PC-9 (cell line): Measurements from ENCODE around the gene EZH2. TPM values are rescaled to one million over a fixed set of nuclear protein-coding genes. Genes with fewer than 3 reads are reported as not detected.
A peak's percentile ranks its signal among the peaks of the same experiment; 100 is the strongest.

ENCODE experiments used
- Bru-seq: library from RNA; stranded (reverse); fragments of 400-500 nt; gene quantifications from one replicate; lab custom pipeline; 2021; lab: Mats Ljungman, UMichigan
- BruChase-seq, 2 experiments: library from RNA; stranded (reverse); fragments of 400-500 nt; gene quantifications; one replicate each; lab custom pipeline; 2021; lab: Mats Ljungman, UMichigan
- BruUV-seq: library from RNA; stranded (reverse); fragments of 400-500 nt; replicated peaks from 2 replicates; lab custom pipeline; 2021; lab: Mats Ljungman, UMichigan
- CTCF ChIA-PET: fragments of 300-600 bp; sonication (Branson Sonifier 250); formaldehyde crosslinking; loops from one replicate; lab custom pipeline; 2022; ENCODE audit warnings: antibody characterized with exemption; lab: Charles Lee
- POLR2A ChIA-PET: fragments of 300-600 bp; sonication (Branson Sonifier 250); formaldehyde crosslinking; loops from one replicate; lab custom pipeline; 2022; ENCODE audit warnings: antibody characterized with exemption; ENCODE audit not compliant: unreplicated experiment; lab: Charles Lee
- DNase-seq, 2 experiments: peaks; one replicate each; pipeline versions ENCODE4 v3.0.0 to v3.0.0-alpha.2; 2015 to 2022; ENCODE audit warnings: mixed read lengths in 1 of 2
- H2AFZ ChIP-seq: fragments of 200-600 bp; sonication (generic); 2 replicates; pipeline ENCODE4 v1.8.1; 2017; ENCODE audit warnings: antibody characterized with exemption
- H3F3A ChIP-seq: fragments of 200-600 bp; sonication (generic); 2 replicates; pipeline ENCODE4 v1.8.1; 2017; ENCODE audit warnings: antibody characterized with exemption, mild to moderate bottlenecking, low read depth; ENCODE audit not compliant: insufficient read depth
- H3K27ac ChIP-seq: fragments of 200-600 bp; sonication (generic); 2 replicates; pipeline ENCODE4 v1.6.1; 2016; ENCODE audit warnings: mixed run types
- H3K27me3 ChIP-seq: fragments of 200-600 bp; sonication (generic); 2 replicates; pipeline ENCODE4 v1.6.1; 2016; ENCODE audit warnings: low read depth, mixed run types; ENCODE audit not compliant: insufficient read depth
- H3K36me3 ChIP-seq: fragments of 200-600 bp; sonication (generic); 2 replicates; pipeline ENCODE4 v1.6.1; 2016; ENCODE audit warnings: low read depth, mixed run types
- H3K4me1 ChIP-seq: fragments of 200-600 bp; sonication (generic); replicated peaks from 2 replicates; pipeline ENCODE4 v1.6.1; 2016; ENCODE audit warnings: mixed run types; ENCODE audit not compliant: insufficient read depth
- H3K4me2 ChIP-seq: fragments of 200-600 bp; sonication (generic); 2 replicates; pipeline ENCODE4 v1.6.1; 2017; ENCODE audit warnings: mixed run types
- H3K4me3 ChIP-seq: fragments of 200-600 bp; sonication (generic); 2 replicates; pipeline ENCODE4 v1.6.1; 2016; ENCODE audit warnings: mixed run types
- H3K79me2 ChIP-seq: fragments of 200-600 bp; sonication (generic); 2 replicates; pipeline ENCODE4 v1.6.1; 2017; ENCODE audit warnings: low read depth, mixed run types
- H3K9me2 ChIP-seq: fragments of 200-600 bp; sonication (generic); 2 replicates; pipeline ENCODE4 v1.8.1; 2017; ENCODE audit warnings: mild to moderate bottlenecking; ENCODE audit not compliant: insufficient read depth
- H3K9me3 ChIP-seq: fragments of 200-600 bp; sonication (generic); 2 replicates; pipeline ENCODE4 v1.8.1; 2016; ENCODE audit warnings: low read depth; ENCODE audit not compliant: insufficient read depth
- H4K20me1 ChIP-seq: fragments of 200-600 bp; sonication (generic); 2 replicates; pipeline ENCODE4 v1.8.1; 2017; ENCODE audit not compliant: insufficient read depth
- CTCF ChIP-seq: fragments of 200-600 bp; sonication (generic); conservative IDR thresholded peaks from 2 replicates; pipeline ENCODE4 v1.6.1; 2017; ENCODE audit warnings: mixed run types, antibody characterized with exemption, mild to moderate bottlenecking, moderate library complexity
- EZH2 ChIP-seq: fragments of 200-600 bp; sonication (generic); IDR thresholded peaks from 2 replicates; pipeline ENCODE4 v1.8.0; 2017; ENCODE audit warnings: antibody characterized with exemption, low read depth
- intact Hi-C: fragments of 100-400 bp; cut with micrococcal nuclease; formaldehyde crosslinking; loops from one replicate; pipeline ENCODE4 v1.10.0; 2022; ENCODE audit not compliant: unreplicated experiment
- long read RNA-seq: library from polyadenylated mRNA; stranded (forward); transcript quantifications from one replicate; pipeline ENCODE4 v2.0.0, GENCODE V29; 2022
- total RNA-seq: library from RNA; stranded (reverse); gene quantifications from 2 replicates; pipeline ENCODE4 v1.2.3, GENCODE V29; 2021

EZH2 gene
- total RNA-seq (32.6 and 48.6 TPM in 2 replicates), Bru-seq, nascent RNA (percentile 95 among the genes with signal in this experiment), BruChase-seq, experiment 1, labeled RNA remaining after a 2-hour chase (percentile 93 among the genes with signal in this experiment), BruChase-seq, experiment 2, labeled RNA remaining after a 6-hour chase (percentile 88 among the genes with signal in this experiment)
- long read RNA-seq, transcript EZH2-203 (20 exons, 2,591 nt), result major isoform, 29 of 187 reads
- long read RNA-seq, transcript EZH2-202 (19 exons, 2,477 nt), result minor isoform, 5 of 187 reads
- long read RNA-seq, transcript EZH2-208 (20 exons, 2,466 nt), result minor isoform, 10 of 187 reads
- long read RNA-seq, partial matches to known transcripts, result 7 of 187 reads
- long read RNA-seq, other reads (novel, unspliced or antisense), result 135 of 187 reads

DNA sequence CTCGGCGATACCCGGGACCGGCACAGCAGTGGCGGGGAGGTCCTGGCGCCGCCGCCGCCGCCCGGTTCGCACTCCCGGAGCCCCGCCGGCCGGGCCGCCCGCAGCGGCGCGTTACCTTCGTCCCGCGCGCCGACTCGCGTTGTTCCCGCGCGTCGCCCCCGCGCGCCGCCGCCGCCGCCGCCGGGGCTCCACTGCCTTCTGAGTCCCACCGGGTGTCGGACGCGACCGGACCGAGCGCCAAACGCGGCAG lies at the start of gene EZH2:
Gene EZH2 (minus strand): TSS at position 243 of the 250 bp plus-strand sequence. CDS start 36,993 bp downstream, outside the sequence.
- ChIA-PET CTCF (interaction anchor here (0.6 kb wide), 1 partner anchor 31 kb away, joined by 5 read pairs; no protein-coding TSS in a partner anchor), POLR2A (interaction anchor here (0.6 kb wide), 1 partner anchor 29 kb away, joined by 4 read pairs; no protein-coding TSS in a partner anchor)
- no peak for TF ChIP-seq EZH2
- peak within 1 kb of the TSS; percentile 68 for H3K27ac ChIP-seq
- H3K4me3 ChIP-seq, result peak within 1 kb of the TSS; percentile 88
- intact Hi-C loops, result loop anchor here (1.0 to 5.0 kb wide), 2 partner anchors 57 to 103 kb away; no protein-coding TSS in a partner anchor
- no peaks in the 10 kb centered on the region for H3K36me3 ChIP-seq
- DNase-seq, result no peak
- H3K79me2 ChIP-seq, result peaks cover 48% of the 10 kb centered on the region
- H3K4me2 ChIP-seq, result peak within 1 kb of the TSS; percentile 74
- peaks cover 4% of the 10 kb centered on the region for H3F3A ChIP-seq
- peak within 1 kb of the TSS; percentile 85 for H2AFZ ChIP-seq
- no peaks in the 10 kb centered on the region for H3K9me2 ChIP-seq
- H3K4me1 ChIP-seq, result peaks cover 14% of the 10 kb centered on the region
- no TSS peak for BruUV-seq
- H3K9me3 ChIP-seq, result no peaks in the 10 kb centered on the region
- no peaks in the 10 kb centered on the region for H3K27me3 ChIP-seq
- H4K20me1 ChIP-seq, result 0 out of 2 replicates have a peak, but pooled peaks cover 5% of the 10 kb centered on the region

GRCh38 chr7:148931470-148931869 lies 47.4 kb upstream of the EZH2 start:
- H3K79me2 ChIP-seq, result no peaks in the 10 kb centered on the region
- POLR2A ChIA-PET, result no interaction called here
- H3K4me1 ChIP-seq, result no peaks in the 10 kb centered on the region
- TF ChIP-seq EZH2 (no peak), CTCF (no peak)
- intact Hi-C loops, result no loop called here
- BruUV-seq, result no TSS peak
- no peaks in the 10 kb centered on the region for H3K36me3 ChIP-seq
- no peak overlapping the region for H3K27ac ChIP-seq
- no peak overlapping the region for H3K4me2 ChIP-seq
- DNase-seq, result no peak
- H3K9me2 ChIP-seq, result no peaks in the 10 kb centered on the region
- H3F3A ChIP-seq, result no peaks in the 10 kb centered on the region
- no peaks in the 10 kb centered on the region for H4K20me1 ChIP-seq
- no peaks in the 10 kb centered on the region for H3K27me3 ChIP-seq
- H3K4me3 ChIP-seq, result no peak overlapping the region
- CTCF ChIA-PET, result no interaction called here
- H3K9me3 ChIP-seq, result no peaks in the 10 kb centered on the region
- no peak overlapping the region for H2AFZ ChIP-seq

GRCh38 chr7:148930335-148930734 lies 46.2 kb upstream of the EZH2 start:
- H3F3A ChIP-seq, result no peaks in the 10 kb centered on the region

More at GRCh38 chr7:148930335-148930734, 46.2 kb upstream of the EZH2 start:
- H3K27me3 ChIP-seq, result no peaks in the 10 kb centered on the region
- no peak overlapping the region for H3K4me2 ChIP-seq
- no peak overlapping the region for H3K27ac ChIP-seq
- H3K9me3 ChIP-seq, result no peaks in the 10 kb centered on the region
- H2AFZ ChIP-seq, result no peak overlapping the region
- no peak for TF ChIP-seq EZH2
- TF ChIP-seq CTCF, result no peak
- CTCF ChIA-PET, result no interaction called here
- no TSS peak for BruUV-seq
- POLR2A ChIA-PET, result no interaction called here
- intact Hi-C loops, result no loop called here
- no peak for DNase-seq
- H3K4me1 ChIP-seq, result no peaks in the 10 kb centered on the region
- no peaks in the 10 kb centered on the region for H3K9me2 ChIP-seq
- no peaks in the 10 kb centered on the region for H3K79me2 ChIP-seq
- no peak overlapping the region for H3K4me3 ChIP-seq
- no peaks in the 10 kb centered on the region for H3K36me3 ChIP-seq
- H4K20me1 ChIP-seq, result no peaks in the 10 kb centered on the region
